IPS-15b (cell line): ENCODE data around the gene TMEM42.
"Not testable (repeated sequence)": the region's sequence is repeated elsewhere in the genome, so short reads cannot be mapped to it uniquely, and the experiment has no call there.

Experiments used
- H3K27me3 ChIP-seq: one replicate; pipeline ENCODE4 v1.6.1; 2013; ENCODE audit warnings: low read length; ENCODE audit not compliant: control insufficient read depth, insufficient read depth
- H3K36me3 ChIP-seq: one replicate; pipeline ENCODE4 v1.6.1; 2013; ENCODE audit warnings: low read length; ENCODE audit not compliant: control insufficient read depth, insufficient read depth
- H3K4me1 ChIP-seq: one replicate; pipeline ENCODE4 v1.6.1; 2013; ENCODE audit warnings: mild to moderate bottlenecking, low read length; ENCODE audit not compliant: control insufficient read depth, insufficient read depth
- H3K4me3 ChIP-seq: one replicate; pipeline ENCODE4 v1.5.1; 2013; ENCODE audit warnings: low read depth, low read length
- H3K9ac ChIP-seq: one replicate; pipeline ENCODE4 v1.6.1; 2013; ENCODE audit warnings: low read depth, mild to moderate bottlenecking, low read length
- H3K9me3 ChIP-seq: one replicate; pipeline ENCODE4 v1.6.1; 2013; ENCODE audit warnings: mild to moderate bottlenecking, low read length; ENCODE audit not compliant: control insufficient read depth, insufficient read depth

TMEM42 gene

GRCh38 chr3:44845528-44846520, 15.9 kb upstream of the TMEM42 start:
- Histone ChIP-seq H3K9me3 (no peaks in the 10 kb centered on the region), H3K9ac (no peak overlapping the region), H3K4me1 (no peaks in the 10 kb centered on the region), H3K36me3 (peaks cover 5% of the 10 kb centered on the region), H3K27me3 (no peaks in the 10 kb centered on the region), H3K4me3 (no peak overlapping the region)

GRCh38 chr3:44848634-44849033, 13.1 kb upstream of the TMEM42 start:
- Histone ChIP-seq H3K4me3 (no peak overlapping the region), H3K4me1 (no peaks in the 10 kb centered on the region), H3K36me3 (peaks cover 5% of the 10 kb centered on the region), H3K9ac (no peak overlapping the region), H3K9me3 (no peaks in the 10 kb centered on the region), H3K27me3 (no peaks in the 10 kb centered on the region)

DNA sequence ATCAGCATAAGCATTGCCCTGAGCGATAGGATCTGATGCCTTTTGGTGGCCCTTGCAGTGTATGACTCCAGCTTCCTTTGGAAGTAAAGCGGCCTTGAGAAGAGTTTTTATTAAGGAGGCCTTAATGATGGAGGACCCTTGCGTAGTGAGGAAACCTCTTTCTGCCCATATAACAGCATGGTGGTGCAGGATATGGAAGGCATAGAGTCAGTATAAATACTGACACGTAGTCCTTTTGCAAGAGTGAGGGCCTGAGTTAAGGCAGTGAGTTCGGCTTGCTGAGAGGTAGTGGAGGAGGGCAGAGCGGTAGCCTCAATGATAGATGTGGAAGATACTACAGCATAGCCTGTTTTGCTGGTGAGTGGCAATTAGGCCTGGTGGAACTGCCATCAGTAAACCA, 5.0 kb upstream of the TMEM42 start:
- not testable (repeated sequence) for H3K9ac ChIP-seq, H3K27me3 ChIP-seq, H3K4me3 ChIP-seq, H3K4me1 ChIP-seq, H3K9me3 ChIP-seq, H3K36me3 ChIP-seq

- Histone ChIP-seq H3K9ac (no peak overlapping the region), H3K36me3 (no peaks in the 10 kb centered on the region), H3K27me3 (no peaks in the 10 kb centered on the region), H3K4me1 (peaks cover 5% of the 10 kb centered on the region), H3K4me3 (no peak overlapping the region), H3K9me3 (no peaks in the 10 kb centered on the region)
Measured at GRCh38 chr3:44860117-44860516, 1.6 kb upstream of the TMEM42 start.

GRCh38 chr3:44862226-44862637, 520 bp downstream of the TMEM42 start:
- Histone ChIP-seq H3K36me3 (peaks cover 3% of the 10 kb centered on the region), H3K9me3 (no peaks in the 10 kb centered on the region), H3K27me3 (no peaks in the 10 kb centered on the region), H3K4me3 (peak overlapping the region; percentile 67), H3K9ac (peak overlapping the region; percentile 38), H3K4me1 (peaks cover 5% of the 10 kb centered on the region)

GRCh38 chr3:44865272-44866035, 3.7 kb downstream of the TMEM42 start:
- H3K36me3 ChIP-seq: peaks cover 3% of the 10 kb centered on the region
- no peak overlapping the region for H3K4me3 ChIP-seq
- peaks cover 5% of the 10 kb centered on the region for H3K4me1 ChIP-seq
- no peaks in the 10 kb centered on the region for H3K27me3 ChIP-seq
- no peak overlapping the region for H3K9ac ChIP-seq
- no peaks in the 10 kb centered on the region for H3K9me3 ChIP-seq

GRCh38 chr3:44867421-44868111, 5.9 kb downstream of the TMEM42 start:
- Histone ChIP-seq H3K36me3 (peaks cover 3% of the 10 kb centered on the region), H3K4me3 (no peak overlapping the region), H3K4me1 (peaks cover 3% of the 10 kb centered on the region), H3K27me3 (no peaks in the 10 kb centered on the region), H3K9ac (no peak overlapping the region), H3K9me3 (no peaks in the 10 kb centered on the region)

- Histone ChIP-seq H3K27me3 (no peaks in the 10 kb centered on the region), H3K36me3 (peaks cover 3% of the 10 kb centered on the region), H3K9me3 (no peaks in the 10 kb centered on the region), H3K4me3 (no peak overlapping the region), H3K4me1 (no peaks in the 10 kb centered on the region), H3K9ac (no peak overlapping the region)
Measured at GRCh38 chr3:44870375-44871061, 8.8 kb downstream of the TMEM42 start.

DNA sequence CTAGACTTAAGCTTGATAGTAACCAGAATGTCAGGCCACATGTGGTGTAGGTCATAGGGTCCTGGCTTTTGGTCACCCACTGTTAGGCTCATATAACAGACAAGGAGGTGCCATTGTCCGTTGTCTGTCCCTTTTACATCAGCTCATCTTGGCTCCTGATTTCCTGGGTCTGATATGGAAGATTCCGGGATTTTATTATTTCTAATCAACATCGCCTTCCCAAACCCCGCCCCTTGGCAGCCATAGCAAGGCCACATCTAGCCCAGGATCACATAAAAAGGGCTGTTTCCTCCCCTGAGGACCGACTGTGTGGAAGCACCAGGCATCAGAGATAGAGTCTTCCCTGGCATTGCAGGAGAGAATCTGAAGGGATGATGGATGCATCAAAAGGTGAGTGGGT, 12.6 kb downstream of the TMEM42 start, which contains the start of gene TGM4:
Gene TGM4 (plus strand): TSS at position 301 of the 400 bp plus-strand sequence. CDS start 71 bp downstream, at position 372.
- no peaks in the 10 kb centered on the region for H3K27me3 ChIP-seq
- H3K9me3 ChIP-seq: no peaks in the 10 kb centered on the region
- H3K36me3 ChIP-seq: no peaks in the 10 kb centered on the region
- H3K4me1 ChIP-seq: no peaks in the 10 kb centered on the region
- no peak within 1 kb of the TSS for H3K4me3 ChIP-seq
- H3K9ac ChIP-seq: no peak within 1 kb of the TSS

DNA sequence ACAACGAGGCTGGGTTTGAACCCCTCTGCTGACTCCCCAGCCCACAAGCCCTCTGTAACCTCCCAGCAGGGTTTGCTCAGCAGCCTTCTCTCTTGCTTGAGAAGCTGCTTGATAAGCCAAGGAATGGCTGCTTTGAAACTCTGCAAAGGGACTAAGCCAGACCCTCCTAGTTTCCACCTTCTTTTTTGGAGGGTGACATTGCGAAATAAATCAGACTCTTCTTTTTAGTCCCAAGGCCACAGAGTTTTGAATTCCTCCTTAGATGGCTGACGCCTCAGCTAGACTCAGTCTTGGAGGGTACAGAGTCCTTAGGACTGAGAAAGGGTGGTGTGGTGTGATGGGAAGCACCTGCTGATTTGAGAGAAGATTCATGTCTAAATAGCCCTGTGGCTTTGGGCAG, 13.9 kb downstream of the TMEM42 start:
- H3K27me3 ChIP-seq: no peaks in the 10 kb centered on the region
- H3K4me1 ChIP-seq: no peaks in the 10 kb centered on the region
- H3K36me3 ChIP-seq: no peaks in the 10 kb centered on the region
- no peak overlapping the region for H3K4me3 ChIP-seq
- no peak overlapping the region for H3K9ac ChIP-seq
- no peaks in the 10 kb centered on the region for H3K9me3 ChIP-seq

- H3K4me1 ChIP-seq: no peaks in the 10 kb centered on the region
- H3K9ac ChIP-seq: no peak overlapping the region
- H3K9me3 ChIP-seq: no peaks in the 10 kb centered on the region
- no peak overlapping the region for H3K4me3 ChIP-seq
- no peaks in the 10 kb centered on the region for H3K36me3 ChIP-seq
- H3K27me3 ChIP-seq: no peaks in the 10 kb centered on the region
Measured at GRCh38 chr3:44877333-44877732, 15.6 kb downstream of the TMEM42 start.
